ENCODE data around the gene HOXA6. TPM values are rescaled to one million over a fixed set of nuclear protein-coding genes. Genes with fewer than 3 reads are reported as not detected.
A peak's percentile ranks its signal among the peaks of the same experiment; 100 is the strongest.

The HOXA6 gene
- polyA plus RNA-seq, 2 donors, result 0.19 to 0.69 TPM

- no peaks in the 10 kb centered on the region for H3K36me3 ChIP-seq (ENCODE audit: control insufficient read depth in 2 of 2, insufficient read depth in 2 of 2, low read length in 1 of 2)
- H3K27me3 ChIP-seq (ENCODE audit: control insufficient read depth in 1 of 2, insufficient read depth in 2 of 2, low read length in 2 of 2), result peaks cover 7 to 76% of the 10 kb centered on the region in 2 donors
- H3K9me3 ChIP-seq (ENCODE audit: control insufficient read depth in 2 of 2, insufficient read depth in 1 of 2, low read depth in 1 of 2, low read length in 1 of 2), result peaks cover 0 to 3% of the 10 kb centered on the region in 2 donors
- H3K4me3 ChIP-seq (ENCODE audit: low read depth in 1 of 2, low read length in 2 of 2), result peak overlapping the region; percentile 33 to 44
- H3K4me1 ChIP-seq (ENCODE audit: control insufficient read depth in 2 of 2, insufficient read depth in 2 of 2, low read length in 1 of 2), result peaks cover 19 to 25% of the 10 kb centered on the region in 2 donors
- no peak overlapping the region for H3K27ac ChIP-seq (ENCODE audit: low read depth in 2 of 2, low read length in 1 of 2)
- 2 to 3% methylated on average over 65 to 72 of the region's 72 CpGs for WGBS, 2 donors
These were observed 36.9 kb upstream of the HOXA6 start for GRCh38 chr7:27184337-27185012.

- H3K4me1 ChIP-seq (ENCODE audit: control insufficient read depth in 2 of 2, insufficient read depth in 2 of 2, low read length in 1 of 2), result peaks cover 14 to 21% of the 10 kb centered on the region in 2 donors
These were observed 36.2 kb upstream of the HOXA6 start for GRCh38 chr7:27183682-27184336.

GRCh38 chr7:27182861-27183681 is 35.5 kb upstream of the HOXA6 start:
- Histone ChIP-seq H3K4me3 (ENCODE audit: low read depth in 1 of 2, low read length in 2 of 2) (no peak overlapping the region), H3K9me3 (ENCODE audit: control insufficient read depth in 2 of 2, insufficient read depth in 1 of 2, low read depth in 1 of 2, low read length in 1 of 2) (peaks cover 0 to 3% of the 10 kb centered on the region in 2 donors), H3K27me3 (ENCODE audit: control insufficient read depth in 1 of 2, insufficient read depth in 2 of 2, low read length in 2 of 2) (peaks cover 7 to 64% of the 10 kb centered on the region in 2 donors), H3K27ac (ENCODE audit: low read depth in 2 of 2, low read length in 1 of 2) (no peak overlapping the region), H3K36me3 (ENCODE audit: control insufficient read depth in 2 of 2, insufficient read depth in 2 of 2, low read length in 1 of 2) (no peaks in the 10 kb centered on the region), H3K4me1 (ENCODE audit: control insufficient read depth in 2 of 2, insufficient read depth in 2 of 2, low read length in 1 of 2) (peaks cover 7 to 19% of the 10 kb centered on the region in 2 donors)
- 14 to 15% methylated on average over 36 to 39 of the region's 39 CpGs for WGBS, 2 donors

More at GRCh38 chr7:27183682-27184336, 36.2 kb upstream of the HOXA6 start:
- Histone ChIP-seq H3K36me3 (ENCODE audit: control insufficient read depth in 2 of 2, insufficient read depth in 2 of 2, low read length in 1 of 2) (no peaks in the 10 kb centered on the region), H3K9me3 (ENCODE audit: control insufficient read depth in 2 of 2, insufficient read depth in 1 of 2, low read depth in 1 of 2, low read length in 1 of 2) (peaks cover 0 to 3% of the 10 kb centered on the region in 2 donors), H3K27me3 (ENCODE audit: control insufficient read depth in 1 of 2, insufficient read depth in 2 of 2, low read length in 2 of 2) (peaks cover 7 to 70% of the 10 kb centered on the region in 2 donors), H3K27ac (ENCODE audit: low read depth in 2 of 2, low read length in 1 of 2) (no peak overlapping the region), H3K4me3 (ENCODE audit: low read depth in 1 of 2, low read length in 2 of 2) (peak overlapping the region in 1 of 2 donors; percentile 44)
- 6 to 8% methylated on average over 30 of the region's 30 CpGs for WGBS, 2 donors

GRCh38 chr7:27182285-27182841 is 34.8 kb upstream of the HOXA6 start:
- peaks cover 0 to 3% of the 10 kb centered on the region in 2 donors for H3K9me3 ChIP-seq (ENCODE audit: control insufficient read depth in 2 of 2, insufficient read depth in 1 of 2, low read depth in 1 of 2, low read length in 1 of 2)
- peaks cover 7 to 58% of the 10 kb centered on the region in 2 donors for H3K27me3 ChIP-seq (ENCODE audit: control insufficient read depth in 1 of 2, insufficient read depth in 2 of 2, low read length in 2 of 2)
- WGBS, 2 donors, result 31 to 36% methylated on average over 4 of the region's 4 CpGs
- no peak overlapping the region for H3K27ac ChIP-seq (ENCODE audit: low read depth in 2 of 2, low read length in 1 of 2)
- no peak overlapping the region for H3K4me3 ChIP-seq (ENCODE audit: low read depth in 1 of 2, low read length in 2 of 2)
- H3K36me3 ChIP-seq (ENCODE audit: control insufficient read depth in 2 of 2, insufficient read depth in 2 of 2, low read length in 1 of 2), result no peaks in the 10 kb centered on the region
- H3K4me1 ChIP-seq (ENCODE audit: control insufficient read depth in 2 of 2, insufficient read depth in 2 of 2, low read length in 1 of 2), result peaks cover 3 to 14% of the 10 kb centered on the region in 2 donors

- Histone ChIP-seq H3K27me3 (ENCODE audit: control insufficient read depth in 1 of 2, insufficient read depth in 2 of 2, low read length in 2 of 2) (peaks cover 7 to 56% of the 10 kb centered on the region in 2 donors), H3K27ac (ENCODE audit: low read depth in 2 of 2, low read length in 1 of 2) (no peak overlapping the region), H3K4me1 (ENCODE audit: control insufficient read depth in 2 of 2, insufficient read depth in 2 of 2, low read length in 1 of 2) (peaks cover 3 to 14% of the 10 kb centered on the region in 2 donors), H3K9me3 (ENCODE audit: control insufficient read depth in 2 of 2, insufficient read depth in 1 of 2, low read depth in 1 of 2, low read length in 1 of 2) (peaks cover 0 to 3% of the 10 kb centered on the region in 2 donors), H3K4me3 (ENCODE audit: low read depth in 1 of 2, low read length in 2 of 2) (no peak overlapping the region), H3K36me3 (ENCODE audit: control insufficient read depth in 2 of 2, insufficient read depth in 2 of 2, low read length in 1 of 2) (no peaks in the 10 kb centered on the region)
- 60 to 69% methylated on average over 4 of the region's 4 CpGs for WGBS, 2 donors
These were observed 34.3 kb upstream of the HOXA6 start for GRCh38 chr7:27181795-27182275.

GRCh38 chr7:27180431-27181420 is 33.2 kb upstream of the HOXA6 start:
- Histone ChIP-seq H3K36me3 (ENCODE audit: control insufficient read depth in 2 of 2, insufficient read depth in 2 of 2, low read length in 1 of 2) (no peaks in the 10 kb centered on the region), H3K27ac (ENCODE audit: low read depth in 2 of 2, low read length in 1 of 2) (no peak overlapping the region), H3K27me3 (ENCODE audit: control insufficient read depth in 1 of 2, insufficient read depth in 2 of 2, low read length in 2 of 2) (peaks cover 14 to 48% of the 10 kb centered on the region in 2 donors), H3K4me1 (ENCODE audit: control insufficient read depth in 2 of 2, insufficient read depth in 2 of 2, low read length in 1 of 2) (peaks cover 3 to 14% of the 10 kb centered on the region in 2 donors), H3K9me3 (ENCODE audit: control insufficient read depth in 2 of 2, insufficient read depth in 1 of 2, low read depth in 1 of 2, low read length in 1 of 2) (peaks cover 0 to 3% of the 10 kb centered on the region in 2 donors), H3K4me3 (ENCODE audit: low read depth in 1 of 2, low read length in 2 of 2) (no peak overlapping the region)
- 58 to 79% methylated on average over 12 of the region's 12 CpGs for WGBS, 2 donors

GRCh38 chr7:27179503-27180430 is 32.2 kb upstream of the HOXA6 start:
- Histone ChIP-seq H3K4me3 (ENCODE audit: low read depth in 1 of 2, low read length in 2 of 2) (peak overlapping the region in 1 of 2 donors; percentile 1), H3K27me3 (ENCODE audit: control insufficient read depth in 1 of 2, insufficient read depth in 2 of 2, low read length in 2 of 2) (peaks cover 14 to 44% of the 10 kb centered on the region in 2 donors), H3K36me3 (ENCODE audit: control insufficient read depth in 2 of 2, insufficient read depth in 2 of 2, low read length in 1 of 2) (no peaks in the 10 kb centered on the region), H3K9me3 (ENCODE audit: control insufficient read depth in 2 of 2, insufficient read depth in 1 of 2, low read depth in 1 of 2, low read length in 1 of 2) (peaks cover 0 to 2% of the 10 kb centered on the region in 2 donors), H3K27ac (ENCODE audit: low read depth in 2 of 2, low read length in 1 of 2) (no peak overlapping the region), H3K4me1 (ENCODE audit: control insufficient read depth in 2 of 2, insufficient read depth in 2 of 2, low read length in 1 of 2) (peaks cover 3 to 8% of the 10 kb centered on the region in 2 donors)
- 15 to 18% methylated on average over 56 of the region's 56 CpGs for WGBS, 2 donors

GRCh38 chr7:27179030-27179429 is 31.5 kb upstream of the HOXA6 start:
- H3K36me3 ChIP-seq (ENCODE audit: control insufficient read depth in 2 of 2, insufficient read depth in 2 of 2, low read length in 1 of 2), result no peaks in the 10 kb centered on the region
- H3K27me3 ChIP-seq (ENCODE audit: control insufficient read depth in 1 of 2, insufficient read depth in 2 of 2, low read length in 2 of 2), result peaks cover 14 to 44% of the 10 kb centered on the region in 2 donors
- WGBS, 2 donors, result 50 to 63% methylated on average over 12 to 14 of the region's 14 CpGs
- H3K4me1 ChIP-seq (ENCODE audit: control insufficient read depth in 2 of 2, insufficient read depth in 2 of 2, low read length in 1 of 2), result peaks cover 3 to 4% of the 10 kb centered on the region in 2 donors
- H3K4me3 ChIP-seq (ENCODE audit: low read depth in 1 of 2, low read length in 2 of 2), result no peak overlapping the region
- no peaks in the 10 kb centered on the region for H3K9me3 ChIP-seq (ENCODE audit: control insufficient read depth in 2 of 2, insufficient read depth in 1 of 2, low read depth in 1 of 2, low read length in 1 of 2)
- H3K27ac ChIP-seq (ENCODE audit: low read depth in 2 of 2, low read length in 1 of 2), result no peak overlapping the region

Measured in esophagus (tissue), 2 donors.